ENCODE results near the gene ABCC9. TPM values are rescaled to one million over a fixed set of nuclear protein-coding genes. Genes with fewer than 3 reads are reported as not detected.

ABCC9 gene
- total RNA-seq, 1 experiment from 2014 or later: not detected

DNA sequence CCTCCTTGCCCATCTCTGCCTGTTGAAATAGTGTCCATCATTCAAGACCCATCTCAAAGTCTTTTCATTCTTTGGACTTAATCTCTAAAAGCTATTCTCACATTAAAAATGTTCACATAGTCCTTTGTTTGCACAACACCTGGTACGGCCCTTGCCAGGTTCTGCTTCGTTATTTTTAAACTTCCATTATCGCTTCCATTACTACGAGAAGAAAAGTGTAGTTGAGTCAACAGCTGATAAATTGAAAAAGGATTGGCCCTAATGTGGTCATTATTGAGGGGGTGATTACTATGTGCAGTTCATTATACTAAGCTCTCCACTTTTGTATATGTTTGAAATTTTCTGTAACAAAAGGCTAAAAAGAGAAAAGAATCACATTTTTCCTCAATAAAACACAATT, 184.5 kb downstream of the ABCC9 start:
- Histone ChIP-seq H3K79me1 (ENCODE audit: insufficient read depth, low read depth, low read length, poor library complexity, severe bottlenecking) (no peaks in the 10 kb centered on the region), H3K27ac (ENCODE audit: insufficient read length, low read depth, low read length) (no peak overlapping the region), H3K23me2 (ENCODE audit: insufficient read length, low read depth, low read length, poor library complexity, severe bottlenecking) (no peaks in the 10 kb centered on the region), H3K79me2 (ENCODE audit: insufficient read depth, low read length) (no peaks in the 10 kb centered on the region), H3K18ac (ENCODE audit: insufficient read length, low read depth, low read length) (no peak overlapping the region), H2AK5ac (ENCODE audit: insufficient read length, low read length) (no peak overlapping the region), H3T11ph (ENCODE audit: low read length) (no peak overlapping the region), H3K4me2 (ENCODE audit: insufficient read depth, insufficient read length, low read length) (no peak overlapping the region), H4K91ac (ENCODE audit: insufficient read length, low read depth, low read length) (no peak overlapping the region), H3K9ac (ENCODE audit: extremely low read depth, insufficient read length, low read length) (no peak overlapping the region), H3K27me3 (ENCODE audit: insufficient read depth, low read length) (no peaks in the 10 kb centered on the region), H3K4ac (ENCODE audit: low read depth, low read length) (no peak overlapping the region), H3K9me3 (ENCODE audit: control insufficient read depth, low read depth, low read length) (no peaks in the 10 kb centered on the region), H3K4me1 (ENCODE audit: insufficient read depth, low read length) (no peaks in the 10 kb centered on the region; the same call in 1 of the 2 replicates), H3K23ac (ENCODE audit: insufficient read length, low read depth, low read length) (no peak overlapping the region), H2BK5ac (ENCODE audit: insufficient read length, low read length) (no peak overlapping the region), H3K56ac (ENCODE audit: insufficient read length, low read depth, low read length) (no peak overlapping the region), H2BK12ac (ENCODE audit: insufficient read length, low read depth, low read length) (no peak overlapping the region), H2AFZ (ENCODE audit: low read length) (no peak overlapping the region), H2BK15ac (ENCODE audit: low read depth, low read length) (no peak overlapping the region), H4K5ac (ENCODE audit: insufficient read length, low read depth, low read length) (no peak overlapping the region), H2BK20ac (ENCODE audit: low read depth, low read length, poor library complexity, severe bottlenecking) (no peak overlapping the region), H2BK120ac (ENCODE audit: low read depth, low read length, poor library complexity, severe bottlenecking) (no peak overlapping the region), H4K8ac (replicated peaks; ENCODE audit: insufficient read length, low read depth, low read length) (no peak overlapping the region), H4K20me1 (ENCODE audit: control insufficient read depth, insufficient read depth, insufficient read length) (no peaks in the 10 kb centered on the region), H3K14ac (ENCODE audit: insufficient read depth, low read length) (no peak overlapping the region)
- H3K9me3 Mint-ChIP-seq: no peaks in the 10 kb centered on the region
- no peaks in the 10 kb centered on the region for H3K4me1 Mint-ChIP-seq
- no peak overlapping the region for H3K27ac Mint-ChIP-seq
- WGBS (ENCODE audit: extremely low coverage, insufficient read length, low lambda C conversion rate): no CpG with 5 or more reads among the region's 4 CpGs
- H3K36me3 Mint-ChIP-seq (ENCODE audit: insufficient read depth in 1 of 3, low read depth in 3 of 3): no peaks in the 10 kb centered on the region
- peaks cover 4% of the 10 kb centered on the region; the same call in 1 of the 2 replicates for H3K27me3 Mint-ChIP-seq (ENCODE audit: low read depth)
- no peak for DNase-seq
- H3K4me3 Mint-ChIP-seq: no peak overlapping the region
- TF ChIP-seq, protein P1, sequence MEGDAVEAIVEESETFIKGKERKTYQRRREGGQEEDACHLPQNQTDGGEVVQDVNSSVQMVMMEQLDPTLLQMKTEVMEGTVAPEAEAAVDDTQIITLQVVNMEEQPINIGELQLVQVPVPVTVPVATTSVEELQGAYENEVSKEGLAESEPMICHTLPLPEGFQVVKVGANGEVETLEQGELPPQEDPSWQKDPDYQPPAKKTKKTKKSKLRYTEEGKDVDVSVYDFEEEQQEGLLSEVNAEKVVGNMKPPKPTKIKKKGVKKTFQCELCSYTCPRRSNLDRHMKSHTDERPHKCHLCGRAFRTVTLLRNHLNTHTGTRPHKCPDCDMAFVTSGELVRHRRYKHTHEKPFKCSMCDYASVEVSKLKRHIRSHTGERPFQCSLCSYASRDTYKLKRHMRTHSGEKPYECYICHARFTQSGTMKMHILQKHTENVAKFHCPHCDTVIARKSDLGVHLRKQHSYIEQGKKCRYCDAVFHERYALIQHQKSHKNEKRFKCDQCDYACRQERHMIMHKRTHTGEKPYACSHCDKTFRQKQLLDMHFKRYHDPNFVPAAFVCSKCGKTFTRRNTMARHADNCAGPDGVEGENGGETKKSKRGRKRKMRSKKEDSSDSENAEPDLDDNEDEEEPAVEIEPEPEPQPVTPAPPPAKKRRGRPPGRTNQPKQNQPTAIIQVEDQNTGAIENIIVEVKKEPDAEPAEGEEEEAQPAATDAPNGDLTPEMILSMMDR (conservative IDR thresholded peaks at IDR 0.05): no peak

Data from H9 (cell line).